GM12865 (cell line): ENCODE results near the gene AGPAT3.

Experiments
- DNase-seq: peaks from one replicate; pipeline ENCODE4 v3.0.0; 2010; ENCODE audit warnings: low read depth
- H3K4me3 ChIP-seq: 2 replicates; pipeline ENCODE4 v1.5.1; 2011; ENCODE audit warnings: mild to moderate bottlenecking, low read depth, low read length, control low read depth
- CTCF ChIP-seq: IDR thresholded peaks from 2 replicates; pipeline ENCODE4 v1.5.1; 2011; ENCODE audit warnings: low read length, control low read depth, low read depth, inconsistent platforms; ENCODE audit not compliant: insufficient read depth; ENCODE audit errors: missing control alignments

AGPAT3 gene

GRCh38 chr21:43923391-43923790 is 58.4 kb downstream of the AGPAT3 start:
- no peak overlapping the region for H3K4me3 ChIP-seq
- no peak for DNase-seq
- no peak for TF ChIP-seq CTCF

GRCh38 chr21:43924421-43925095 is 59.5 kb downstream of the AGPAT3 start:
- H3K4me3 ChIP-seq: no peak overlapping the region
- DNase-seq: no peak
- no peak for TF ChIP-seq CTCF

GRCh38 chr21:43925096-43925481 is 60.1 kb downstream of the AGPAT3 start:
- TF ChIP-seq CTCF: no peak
- DNase-seq: no peak
- no peak overlapping the region for H3K4me3 ChIP-seq

- no peak for DNase-seq
- H3K4me3 ChIP-seq: no peak overlapping the region
- TF ChIP-seq CTCF: no peak
These were observed 60.6 kb downstream of the AGPAT3 start for GRCh38 chr21:43925609-43926008.

- DNase-seq: no peak
These were observed 61.2 kb downstream of the AGPAT3 start for GRCh38 chr21:43926196-43926595.

GRCh38 chr21:43927591-43928221 is 62.7 kb downstream of the AGPAT3 start:
- no peak for TF ChIP-seq CTCF
- DNase-seq: no peak
- H3K4me3 ChIP-seq: no peak overlapping the region

More at GRCh38 chr21:43926196-43926595, 61.2 kb downstream of the AGPAT3 start:
- no peak for TF ChIP-seq CTCF
- no peak overlapping the region for H3K4me3 ChIP-seq
